GM12892 (cell line): ENCODE results near the gene TSPEAR.

Experiments
- POLR2A ChIP-seq: IDR thresholded peaks from 2 replicates; pipeline ENCODE4 v1.6.1; 2011; ENCODE audit warnings: low read depth, low read length, control low read depth
- POLR2AphosphoS5 ChIP-seq: IDR thresholded peaks from 2 replicates; pipeline ENCODE4 v1.6.1; 2011; ENCODE audit warnings: low read depth, low read length, control low read depth
- TAF1 ChIP-seq: IDR thresholded peaks from 2 replicates; pipeline ENCODE4 v1.6.1; 2011; ENCODE audit warnings: low read depth, mild to moderate bottlenecking, control low read depth, low read length, borderline replicate concordance

DNA sequence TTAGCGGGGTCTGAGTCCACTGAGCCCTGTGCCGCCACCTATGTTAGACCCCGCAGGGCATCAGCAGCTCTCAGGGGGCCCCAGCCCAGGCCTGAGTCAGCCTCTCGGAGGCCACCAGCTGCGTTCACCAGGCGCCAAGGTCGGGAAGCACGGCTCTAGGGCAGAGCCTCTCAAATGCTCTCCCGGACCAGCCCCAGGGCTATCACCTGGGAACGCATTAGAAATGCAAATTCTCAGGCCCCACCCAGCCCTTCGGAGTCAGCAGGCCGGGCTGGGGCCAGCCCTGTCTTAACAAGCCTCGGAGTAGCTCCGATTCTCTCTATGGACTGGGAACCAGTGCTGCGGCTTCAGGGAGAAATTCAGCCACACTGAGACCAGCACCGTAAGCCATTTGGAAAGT is 37.2 kb upstream of the TSPEAR start:
- TF ChIP-seq TAF1 (no peak), POLR2A (no peak), POLR2AphosphoS5 (no peak)
